Measurements from ENCODE around the gene MARCKSL1. TPM values are rescaled to one million over a fixed set of nuclear protein-coding genes. Genes with fewer than 3 reads are reported as not detected.

The MARCKSL1 gene
- total RNA-seq, 1 donor from 2014 or later: 40.8 TPM

DNA sequence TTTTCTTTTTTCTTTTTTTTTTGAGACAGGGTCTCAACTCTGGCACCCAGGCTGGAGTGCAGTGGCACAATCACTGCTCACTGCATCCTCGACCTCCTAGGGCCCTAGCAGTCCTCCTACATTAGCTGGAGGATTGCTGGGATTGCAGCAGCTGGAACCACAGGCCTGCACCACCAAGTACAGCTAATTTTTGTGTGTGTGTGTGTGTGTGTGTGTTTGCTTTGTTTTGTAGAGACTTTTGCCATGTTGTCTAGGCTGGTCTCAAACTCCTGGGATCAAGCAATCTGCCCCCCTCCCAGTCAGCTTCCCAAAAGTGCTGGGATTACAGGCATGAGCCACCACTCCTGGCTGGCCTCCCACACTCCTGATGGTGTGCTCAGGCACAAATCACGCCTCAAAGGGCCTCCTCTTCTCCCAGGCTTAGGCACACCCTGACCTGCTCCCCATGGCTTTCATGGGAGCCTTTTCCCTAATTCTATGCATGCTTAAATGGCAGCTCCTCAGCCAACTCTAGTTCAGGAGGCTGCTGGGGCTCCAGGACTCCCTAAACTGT, 16.9 kb upstream of the MARCKSL1 start:
- DNase-seq: no peak

DNA sequence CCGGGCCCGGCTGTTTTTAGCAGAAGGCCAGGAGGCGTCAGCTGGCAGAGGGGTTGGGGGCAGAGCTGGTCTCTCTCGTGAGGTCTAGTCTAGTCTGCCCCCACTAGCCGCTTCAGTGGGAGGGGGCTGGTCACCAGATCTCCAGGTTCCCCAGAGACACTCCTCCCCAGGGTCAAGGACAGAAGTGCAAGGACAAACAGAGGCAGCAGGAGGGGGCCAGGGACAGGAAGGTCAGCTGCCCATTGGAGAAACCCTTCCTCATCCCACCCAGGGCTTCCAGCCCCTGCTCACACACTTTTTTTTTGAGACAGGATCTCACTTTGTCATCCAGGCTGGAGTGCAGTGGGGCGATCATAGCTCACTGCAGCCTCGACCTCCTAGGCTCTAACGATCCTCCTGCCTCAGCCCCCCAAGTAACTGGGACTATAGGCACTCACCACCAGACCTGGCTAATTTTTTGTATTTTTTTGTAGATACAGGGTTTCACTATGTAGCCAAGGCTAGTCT, 16.3 kb upstream of the MARCKSL1 start:
- no peak for DNase-seq

DNA sequence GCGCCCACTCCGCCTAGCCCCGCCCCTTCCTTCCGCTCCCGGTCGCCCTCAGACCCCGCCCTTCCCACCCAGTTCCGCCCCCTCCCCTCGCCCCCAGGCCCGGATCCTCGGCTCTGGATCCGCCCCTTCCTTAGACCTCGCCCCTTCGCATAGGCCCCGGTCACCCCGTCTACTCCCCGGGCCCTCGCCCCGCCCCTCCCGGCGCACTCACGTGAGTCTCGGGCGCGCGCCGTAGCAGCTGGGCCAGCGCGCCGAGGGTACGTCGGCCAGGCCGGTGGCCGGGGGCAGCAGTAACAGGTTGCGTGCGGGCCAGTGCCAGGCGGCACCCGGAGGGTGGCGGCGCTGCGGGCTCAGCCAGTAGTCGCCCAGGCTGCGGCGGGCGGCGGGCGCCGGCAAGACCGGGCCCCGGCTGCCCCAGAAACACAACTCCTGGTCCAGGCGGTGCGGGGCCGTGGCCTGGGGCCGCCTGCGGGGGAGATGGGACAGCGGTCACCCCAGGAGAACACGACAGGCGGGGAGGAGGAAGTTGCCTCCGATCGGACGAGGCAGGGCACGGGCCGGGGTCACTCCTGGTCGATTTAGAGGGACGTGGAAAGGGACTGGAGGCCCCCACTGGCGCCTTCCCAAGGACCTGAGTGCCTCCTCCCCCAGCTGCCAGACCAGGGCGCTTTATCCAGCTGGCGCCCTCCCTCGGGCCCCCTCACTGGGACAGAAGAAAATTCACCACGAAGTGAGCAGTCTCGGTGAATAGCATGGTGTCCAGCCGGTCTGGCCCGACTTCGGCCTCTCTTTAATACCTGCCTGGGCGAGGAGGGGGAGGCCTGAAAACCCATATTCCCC, 15.6 kb upstream of the MARCKSL1 start:
- DNase-seq: peak; percentile 99

GRCh38 chr1:32350785-32351398, 14.9 kb upstream of the MARCKSL1 start:
- DNase-seq: no peak

DNA sequence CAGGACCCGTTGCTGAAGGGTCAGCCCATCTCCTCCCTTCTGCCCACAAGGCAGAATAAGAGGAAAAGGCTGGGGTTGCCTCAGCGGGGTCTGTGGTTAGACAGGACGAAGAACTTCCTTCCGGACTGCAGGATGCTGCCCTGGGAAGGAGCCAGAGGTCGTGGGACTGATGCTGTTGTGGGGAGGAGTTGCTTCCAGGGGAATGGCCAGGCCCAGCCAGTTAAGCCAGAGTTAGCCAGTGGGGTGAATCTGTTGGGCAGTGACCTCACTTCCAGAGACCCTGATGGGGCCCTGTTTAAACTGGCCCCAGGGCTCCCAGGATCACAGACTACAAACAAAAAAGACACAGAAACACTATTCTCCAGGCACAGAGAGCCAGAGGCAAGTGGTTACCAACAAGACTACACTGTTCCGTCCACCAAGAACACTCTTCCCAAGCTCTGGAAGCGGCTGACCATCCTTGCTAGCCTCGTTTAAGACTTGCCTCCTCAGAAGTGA, 13.2 kb upstream of the MARCKSL1 start:
- no peak for DNase-seq

DNA sequence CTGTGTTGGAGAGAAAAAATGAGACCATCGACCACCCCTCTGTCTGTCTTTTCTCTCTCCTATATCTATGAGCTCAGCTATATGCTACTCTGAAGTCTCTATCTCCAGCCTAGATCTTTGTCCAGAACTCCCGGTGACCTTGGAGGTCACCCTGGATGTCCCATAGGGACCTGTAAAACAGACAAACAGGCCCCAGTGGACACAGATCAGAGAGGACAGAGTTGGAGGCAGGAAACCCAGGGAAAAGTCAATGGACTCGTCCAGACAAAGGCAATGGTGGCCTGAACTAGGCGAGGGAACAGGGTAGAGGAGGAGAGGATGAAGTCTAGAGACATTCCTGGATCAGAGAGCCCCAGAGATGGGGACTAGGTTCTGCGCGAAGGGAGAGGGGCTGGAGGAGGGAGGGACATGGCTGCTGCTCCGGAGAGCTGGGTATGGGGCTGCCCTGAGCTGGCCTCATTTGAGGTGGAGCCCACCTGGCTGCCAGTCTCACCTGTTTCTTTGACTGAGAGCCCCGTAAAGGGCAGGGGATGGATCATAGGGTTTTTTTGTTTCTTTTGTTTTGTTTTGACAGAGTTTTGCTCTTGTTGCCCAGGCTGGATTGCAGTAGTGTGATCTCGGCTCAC, 10.6 kb upstream of the MARCKSL1 start:
- no peak for DNase-seq

GRCh38 chr1:32345289-32345827, 9.3 kb upstream of the MARCKSL1 start:
- DNase-seq: no peak

DNA sequence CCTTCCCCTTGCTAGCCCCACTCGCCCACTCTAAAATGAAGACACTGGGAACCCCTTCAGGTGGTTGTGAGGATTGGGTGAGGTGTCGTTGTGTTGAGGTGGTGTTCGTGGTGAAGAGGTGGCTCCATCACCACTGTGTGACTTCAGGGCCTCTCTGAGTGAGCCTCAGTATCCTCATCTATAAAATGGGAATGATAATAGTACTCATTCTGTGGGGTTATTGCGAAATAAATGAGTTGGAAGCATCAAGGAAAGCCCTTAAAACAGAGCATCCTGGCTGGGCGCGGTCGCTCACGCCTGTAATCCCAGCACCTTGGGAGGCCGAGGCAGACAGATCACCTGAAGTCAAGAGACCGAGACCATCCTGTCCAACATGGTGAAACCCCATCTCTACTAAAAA, 6.7 kb upstream of the MARCKSL1 start:
- no peak for DNase-seq

DNA sequence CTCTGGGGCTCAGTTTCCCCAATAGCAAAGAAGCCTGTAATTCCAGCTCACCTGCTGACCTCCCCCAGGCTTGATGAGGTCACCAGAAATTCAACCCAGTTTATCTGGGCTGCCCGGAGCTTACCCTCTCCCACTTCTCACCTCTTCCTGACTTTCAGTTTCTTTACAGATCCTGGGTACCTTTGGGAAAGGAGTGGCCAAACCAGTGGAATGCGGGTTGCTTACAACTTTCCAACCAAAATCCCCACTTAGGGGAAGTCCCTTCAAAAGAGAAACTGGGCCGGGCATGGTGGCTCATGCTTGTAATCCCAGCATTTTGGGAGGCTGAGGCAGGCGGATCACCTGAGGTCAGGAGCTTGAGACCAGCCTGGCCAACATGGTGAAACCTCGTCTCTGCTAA, 5.9 kb upstream of the MARCKSL1 start:
- DNase-seq: no peak

GRCh38 chr1:32341186-32341757, 5.2 kb upstream of the MARCKSL1 start:
- DNase-seq: no peak

DNA sequence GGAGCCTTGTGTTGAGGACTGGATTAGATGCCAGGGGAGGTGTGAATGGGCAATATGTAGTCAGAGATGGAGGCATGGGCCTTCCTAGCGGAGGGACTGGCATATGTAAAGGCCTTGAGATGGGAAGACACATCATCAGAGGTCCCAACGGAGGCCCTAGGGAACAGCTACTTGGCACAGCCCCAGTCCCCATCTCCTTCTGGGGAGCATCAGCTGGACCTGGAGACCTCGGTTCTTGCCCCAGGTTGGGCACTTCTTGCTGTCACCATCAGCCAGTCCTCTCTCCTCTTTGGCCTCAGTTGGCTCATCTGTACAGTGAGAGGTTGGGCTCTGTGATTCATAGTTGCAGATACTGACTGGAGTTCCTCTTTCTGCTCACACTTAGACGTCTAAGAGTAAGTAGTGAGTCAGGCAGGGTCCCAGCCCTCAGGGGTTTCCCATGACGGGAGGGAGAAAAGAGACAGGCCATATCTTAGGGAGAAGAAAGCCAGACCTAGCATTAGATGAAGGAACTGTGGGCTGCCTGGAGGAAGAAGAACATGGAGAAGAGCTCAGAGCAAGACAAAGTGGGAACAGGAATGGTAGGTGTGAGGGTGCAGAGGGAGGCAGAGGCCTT, 3.4 kb upstream of the MARCKSL1 start:
- DNase-seq: no peak

DNA sequence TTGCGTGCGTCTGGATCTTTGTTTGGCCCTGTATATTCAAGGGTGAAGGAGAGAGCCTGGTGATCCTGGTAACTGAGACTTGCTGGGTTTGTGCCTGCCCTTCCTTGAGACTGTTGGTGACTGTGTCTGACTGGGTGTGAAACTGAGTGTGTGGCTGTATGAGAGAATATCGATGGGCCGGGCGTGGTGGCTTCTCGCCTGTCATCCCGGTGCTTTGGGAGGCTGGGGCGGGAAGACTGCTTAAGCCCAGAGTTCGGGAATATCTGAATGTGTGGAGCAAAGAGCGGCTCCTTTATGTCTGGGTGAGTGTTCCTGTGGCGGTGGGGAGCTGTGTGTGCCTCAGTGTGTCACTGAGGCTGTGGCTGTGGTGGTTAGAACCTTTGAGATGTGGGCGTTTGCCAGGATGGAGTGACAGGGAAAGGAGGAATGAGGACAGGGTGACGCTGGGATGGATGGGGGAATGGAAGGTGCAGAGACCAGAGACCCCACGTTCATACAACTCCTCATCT, 2.7 kb upstream of the MARCKSL1 start:
- no peak for DNase-seq

GRCh38 chr1:32337855-32338636, 2.0 kb upstream of the MARCKSL1 start:
- DNase-seq: peak; percentile 83

DNA sequence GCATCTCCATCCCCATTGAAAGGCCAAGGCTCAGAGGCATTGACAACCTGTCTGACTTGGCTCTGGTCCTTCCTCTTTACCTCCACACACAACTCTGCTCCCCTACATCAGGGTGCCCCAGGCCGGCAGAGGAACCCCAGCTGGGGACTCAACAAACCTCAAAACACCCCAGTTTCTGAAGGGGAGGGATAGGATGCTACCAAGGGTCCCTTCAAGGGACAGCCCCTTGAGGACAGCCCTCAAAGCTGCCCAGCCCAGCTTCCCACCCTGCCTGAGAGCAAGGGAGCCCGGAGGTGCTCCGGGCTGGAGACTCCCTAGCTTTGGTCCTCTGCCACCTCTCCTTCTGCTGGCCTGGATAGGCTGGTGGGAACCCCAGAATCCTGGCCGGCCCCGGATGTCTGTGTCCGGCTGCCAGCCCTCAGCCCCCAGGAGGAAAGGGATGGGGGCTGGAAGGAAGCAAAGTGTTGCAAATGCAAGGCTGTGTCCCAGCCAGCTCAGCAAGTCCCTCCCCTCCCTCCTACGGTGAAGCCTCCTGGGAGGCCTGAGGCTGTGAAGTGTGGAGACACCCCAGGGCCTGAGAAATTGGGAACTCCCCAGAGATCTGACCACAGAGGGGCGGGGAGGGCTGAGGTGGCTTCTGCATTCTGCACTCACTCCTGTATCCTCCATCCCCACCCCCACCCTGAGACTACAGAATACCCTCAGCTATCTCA, 1.1 kb upstream of the MARCKSL1 start:
- no peak for DNase-seq

- no peak for DNase-seq
Measured at GRCh38 chr1:32336591-32336932, 529 bp upstream of the MARCKSL1 start.

GRCh38 chr1:32335535-32335789, 571 bp downstream of the MARCKSL1 start:
- DNase-seq: no peak

DNA sequence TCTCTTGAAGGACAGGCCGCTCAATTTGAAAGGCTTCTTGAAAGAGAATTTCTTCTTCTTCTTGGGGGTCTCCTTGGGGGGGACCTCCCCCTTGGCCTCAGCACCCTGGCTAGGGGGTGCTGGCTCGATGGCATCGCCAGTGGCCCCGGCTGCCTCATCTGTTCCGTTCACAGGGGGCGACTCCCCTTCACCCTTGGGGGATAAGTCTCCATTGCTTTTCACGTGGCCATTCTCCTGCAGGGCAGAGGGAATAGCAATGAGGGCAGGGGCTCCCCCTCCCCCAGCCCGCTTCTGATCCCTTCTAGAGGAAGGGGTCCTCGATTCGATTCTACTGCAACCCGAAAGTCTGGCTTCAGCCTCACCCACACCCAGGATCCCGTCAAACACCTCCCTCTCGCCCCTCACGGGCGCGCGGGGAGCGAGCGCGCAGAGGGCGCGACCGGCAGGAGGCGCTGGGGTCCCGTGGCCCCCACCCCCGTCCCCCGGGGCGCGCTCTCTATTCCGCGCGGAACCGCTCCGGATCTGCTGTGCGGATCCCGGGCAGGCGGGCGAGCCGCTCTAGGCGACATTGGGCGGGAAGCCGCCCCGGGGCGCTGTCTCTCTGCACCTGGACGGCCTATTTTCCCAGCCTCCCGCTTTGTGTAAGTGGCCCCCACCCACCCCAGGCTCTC, 1.0 kb downstream of the MARCKSL1 start:
- DNase-seq: peak; percentile 72

- DNase-seq: no peak
Measured at GRCh38 chr1:32334274-32334861, 1.7 kb downstream of the MARCKSL1 start.

GRCh38 chr1:32333251-32333963, 2.6 kb downstream of the MARCKSL1 start:
- no peak for DNase-seq
